MM.1S (cell line): ENCODE results near the gene CAND2.

ENCODE experiments used
- DNase-seq: peaks from one replicate; pipeline ENCODE4 v3.0.0-alpha.2; 2015
- H2AFZ ChIP-seq: fragments of 300-600 bp; sonication (generic); 2 replicates; pipeline ENCODE4 v1.6.0; 2016; ENCODE audit warnings: antibody characterized with exemption, low read length
- H3F3A ChIP-seq: fragments of 300-600 bp; sonication (generic); 2 replicates; pipeline ENCODE4 v1.6.1; 2016; ENCODE audit warnings: mild to moderate bottlenecking, antibody characterized with exemption, low read length, moderate library complexity, mixed read lengths; ENCODE audit not compliant: insufficient read depth
- H3K27ac ChIP-seq: fragments of 300-600 bp; sonication (generic); 2 replicates; pipeline ENCODE4 v1.5.1; 2016; ENCODE audit warnings: mild to moderate bottlenecking, low read length
- H3K27me3 ChIP-seq: fragments of 300-600 bp; sonication (generic); replicated peaks from 2 replicates; pipeline ENCODE4 v1.6.0; 2016; ENCODE audit warnings: low read length; ENCODE audit not compliant: insufficient read depth
- H3K36me3 ChIP-seq: fragments of 300-600 bp; sonication (generic); replicated peaks from 2 replicates; pipeline ENCODE4 v1.6.1; 2016; ENCODE audit warnings: mild to moderate bottlenecking, low read length, mixed read lengths; ENCODE audit not compliant: insufficient read depth
- H3K4me1 ChIP-seq: fragments of 300-600 bp; sonication (generic); 2 replicates; pipeline ENCODE4 v1.6.1; 2016; ENCODE audit warnings: low read length, mixed read lengths
- H3K4me2 ChIP-seq: fragments of 300-600 bp; sonication (generic); 2 replicates; pipeline ENCODE4 v1.6.0; 2016; ENCODE audit warnings: low read depth, low read length
- H3K4me3 ChIP-seq: fragments of 300-600 bp; sonication (generic); 2 replicates; pipeline ENCODE4 v1.5.1; 2016; ENCODE audit warnings: low read length, mixed read lengths
- H3K79me2 ChIP-seq: fragments of 300-600 bp; sonication (generic); 2 replicates; pipeline ENCODE4 v1.6.1; 2016; ENCODE audit warnings: mixed run types, low read length, mixed read lengths
- H3K9ac ChIP-seq: fragments of 300-600 bp; sonication (generic); 2 replicates; pipeline ENCODE4 v1.6.1; 2016; ENCODE audit warnings: low read length, mixed read lengths
- H3K9me2 ChIP-seq: fragments of 300-600 bp; sonication (generic); replicated peaks from 2 replicates; pipeline ENCODE4 v1.6.1; 2016; ENCODE audit warnings: mild to moderate bottlenecking, low read length, mixed read lengths; ENCODE audit not compliant: insufficient read depth
- H3K9me3 ChIP-seq: fragments of 300-600 bp; sonication (generic); replicated peaks from 2 replicates; pipeline ENCODE4 v1.6.1; 2016; ENCODE audit warnings: mild to moderate bottlenecking, low read length, mixed read lengths; ENCODE audit not compliant: insufficient read depth
- H4K20me1 ChIP-seq: fragments of 300-600 bp; sonication (generic); 2 replicates; pipeline ENCODE4 v1.6.1; 2016; ENCODE audit warnings: mild to moderate bottlenecking, low read length, moderate library complexity, mixed read lengths; ENCODE audit not compliant: insufficient read depth
- CTCF ChIP-seq: fragments of 300-600 bp; sonication (generic); IDR thresholded peaks from 2 replicates; pipeline ENCODE4 v1.5.1; 2016; ENCODE audit warnings: antibody characterized with exemption, low read length, mixed read lengths
- EZH2 ChIP-seq: fragments of 300-600 bp; sonication (generic); optimal IDR thresholded peaks from 2 replicates; pipeline ENCODE3; 2017; ENCODE audit warnings: low read depth, mild to moderate bottlenecking, antibody characterized with exemption, low read length, mixed read lengths
- EZH2phosphoT487 ChIP-seq: fragments of 300-600 bp; sonication (generic); IDR thresholded peaks from 2 replicates; pipeline ENCODE4 v1.6.1; 2018; ENCODE audit warnings: antibody characterized with exemption, low read length

CAND2 gene

GRCh38 chr3:12755754-12756153, 40.7 kb upstream of the CAND2 start:
- Histone ChIP-seq H2AFZ (no peak overlapping the region), H3K36me3 (no peaks in the 10 kb centered on the region), H3K9me2 (no peaks in the 10 kb centered on the region), H3K9ac (no peak overlapping the region), H3K27me3 (no peaks in the 10 kb centered on the region), H4K20me1 (no peaks in the 10 kb centered on the region), H3K9me3 (no peaks in the 10 kb centered on the region), H3K27ac (no peak overlapping the region), H3K4me3 (no peak overlapping the region), H3K4me2 (no peak overlapping the region), H3F3A (no peaks in the 10 kb centered on the region), H3K4me1 (no peaks in the 10 kb centered on the region), H3K79me2 (no peaks in the 10 kb centered on the region)
- no peak for TF ChIP-seq EZH2
- TF ChIP-seq CTCF, result no peak
- no peak for TF ChIP-seq EZH2phosphoT487
- no peak for DNase-seq

DNA sequence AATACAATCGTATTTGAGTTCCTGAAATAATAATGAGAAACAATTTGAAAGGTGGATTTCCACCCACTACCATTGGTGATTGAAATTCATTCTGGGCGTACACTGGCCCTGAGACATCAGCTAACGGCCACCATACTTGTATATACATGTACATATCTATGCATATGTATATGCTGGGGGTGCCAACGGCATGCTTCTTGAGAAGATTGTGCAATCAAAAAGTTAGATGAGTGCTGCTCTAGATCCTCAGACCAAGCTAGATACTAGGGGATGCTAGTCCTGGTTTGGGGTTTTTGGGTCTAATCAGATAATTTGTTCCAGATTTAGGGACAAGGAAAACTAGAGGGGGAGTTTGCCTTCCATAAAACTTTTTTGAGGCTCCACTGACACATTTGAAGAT, 40.3 kb upstream of the CAND2 start:
- H3K36me3 ChIP-seq, result no peaks in the 10 kb centered on the region
- no peak overlapping the region for H3K4me2 ChIP-seq
- no peaks in the 10 kb centered on the region for H4K20me1 ChIP-seq
- no peak overlapping the region for H3K9ac ChIP-seq
- no peaks in the 10 kb centered on the region for H3K9me2 ChIP-seq
- H3K4me3 ChIP-seq, result no peak overlapping the region
- no peak overlapping the region for H3K27ac ChIP-seq
- no peaks in the 10 kb centered on the region for H3K4me1 ChIP-seq
- no peaks in the 10 kb centered on the region for H3F3A ChIP-seq
- no peaks in the 10 kb centered on the region for H3K79me2 ChIP-seq
- DNase-seq, result no peak
- no peaks in the 10 kb centered on the region for H3K27me3 ChIP-seq
- no peak overlapping the region for H2AFZ ChIP-seq
- H3K9me3 ChIP-seq, result no peaks in the 10 kb centered on the region
- TF ChIP-seq EZH2 (no peak), EZH2phosphoT487 (no peak), CTCF (no peak)

GRCh38 chr3:12756635-12757034, 39.8 kb upstream of the CAND2 start:
- no peaks in the 10 kb centered on the region for H3K4me1 ChIP-seq
- H3K4me3 ChIP-seq, result no peak overlapping the region
- H3K79me2 ChIP-seq, result no peaks in the 10 kb centered on the region
- TF ChIP-seq CTCF (no peak), EZH2 (no peak), EZH2phosphoT487 (no peak)
- no peaks in the 10 kb centered on the region for H4K20me1 ChIP-seq
- no peaks in the 10 kb centered on the region for H3K27me3 ChIP-seq
- no peaks in the 10 kb centered on the region for H3F3A ChIP-seq
- H3K9me2 ChIP-seq, result no peaks in the 10 kb centered on the region
- no peaks in the 10 kb centered on the region for H3K36me3 ChIP-seq
- H3K9me3 ChIP-seq, result no peaks in the 10 kb centered on the region
- H3K9ac ChIP-seq, result no peak overlapping the region
- DNase-seq, result no peak
- no peak overlapping the region for H2AFZ ChIP-seq
- no peak overlapping the region for H3K27ac ChIP-seq
- no peak overlapping the region for H3K4me2 ChIP-seq
